T-cell (primary cell): ENCODE results near the gene CALCA. TPM values are rescaled to one million over a fixed set of nuclear protein-coding genes. Genes with fewer than 3 reads are reported as not detected.

ENCODE experiments used
- ATAC-seq, 4 experiments: fragments of 200-7000 bp in 3 of 4; fragments of 150-1000 bp in 1 of 4; cut with Tn5 transposase; replicated peaks in 1 of 4; 1 replicate in 3 of 4; 2 replicates in 1 of 4; pipeline ENCODE4 v1.10.0; 2021; ENCODE audit warnings: moderate library complexity in 3 of 4, mild to moderate bottlenecking in 2 of 4, moderate number of reproducible peaks in 1 of 4
- CTCF ChIA-PET, 2 donors: fragments of 300-600 bp; sonication (Branson Sonifier 250); formaldehyde crosslinking; loops; one replicate each; lab custom pipeline; 2022; ENCODE audit warnings: antibody characterized with exemption in 2 of 2; lab: Charles Lee
- POLR2A ChIA-PET, 2 donors: fragments of 300-600 bp; sonication (Branson Sonifier 250); formaldehyde crosslinking; loops; one replicate each; lab custom pipeline; 2022; ENCODE audit warnings: antibody characterized with exemption in 2 of 2; lab: Charles Lee
- DNase-seq, 35 experiments: peaks; one replicate each; pipeline versions ENCODE4 v3.0.0 to v3.0.0-alpha.2; 2013 to 2023
- H3K27ac ChIP-seq: one replicate; pipeline ENCODE4 v1.5.1; 2013; ENCODE audit warnings: low read length
- H3K27me3 ChIP-seq, 2 experiments: replicated peaks in 1 of 2; 1 replicate in 1 of 2; 2 replicates in 1 of 2; pipeline versions ENCODE4 v1.6.1 to v1.7.0; 2013; ENCODE audit warnings: low read length in 1 of 2, mixed read lengths in 1 of 2; ENCODE audit not compliant: control insufficient read depth in 2 of 2, insufficient read depth in 2 of 2; ENCODE audit errors: extremely low read depth in 1 of 2
- H3K36me3 ChIP-seq, 2 donors: 1 replicate in 1 of 2; 2 replicates in 1 of 2; pipeline versions ENCODE4 v1.6.1 to v1.7.0; 2013; ENCODE audit warnings: low read length in 1 of 2; ENCODE audit not compliant: control insufficient read depth in 2 of 2, insufficient read depth in 1 of 2; ENCODE audit errors: extremely low read depth in 1 of 2
- H3K4me1 ChIP-seq, 2 experiments: 1 replicate in 1 of 2; 2 replicates in 1 of 2; pipeline versions ENCODE4 v1.6.1 to v1.7.0; 2013; ENCODE audit warnings: low read length in 2 of 2, mixed read lengths in 1 of 2; ENCODE audit not compliant: insufficient read depth in 2 of 2, control insufficient read depth in 1 of 2; ENCODE audit errors: extremely low read depth in 1 of 2
- H3K4me3 ChIP-seq, 2 donors: 1 replicate in 1 of 2; 2 replicates in 1 of 2; pipeline versions ENCODE4 v1.5.1 to v1.7.0; 2013; ENCODE audit warnings: mild to moderate bottlenecking in 2 of 2, low read length in 1 of 2, moderate library complexity in 1 of 2; ENCODE audit not compliant: control insufficient read depth in 1 of 2; ENCODE audit errors: extremely low read depth in 1 of 2
- H3K9me3 ChIP-seq: 2 replicates; pipeline ENCODE4 v1.7.0; 2013
- H3K27ac Mint-ChIP-seq, 2 donors: one replicate each; pipeline ENCODE4 v1.8.0; 2020 to 2021; ENCODE audit warnings: mild to moderate bottlenecking in 2 of 2, mixed read lengths in 2 of 2
- H3K27me3 Mint-ChIP-seq, 2 donors: one replicate each; pipeline ENCODE4 v1.8.0; 2021 to 2022; ENCODE audit warnings: mixed read lengths in 2 of 2
- H3K36me3 Mint-ChIP-seq: one replicate; pipeline ENCODE4 v1.8.0; 2021; ENCODE audit warnings: mixed read lengths
- H3K4me1 Mint-ChIP-seq, 3 donors: one replicate each; pipeline ENCODE4 v1.8.0; 2020 to 2022; ENCODE audit warnings: mixed read lengths in 3 of 3, mild to moderate bottlenecking in 1 of 3
- H3K4me3 Mint-ChIP-seq, 3 donors: one replicate each; pipeline ENCODE4 v1.8.0; 2020 to 2022; ENCODE audit warnings: mild to moderate bottlenecking in 3 of 3, mixed read lengths in 3 of 3, moderate library complexity in 3 of 3
- H3K9me3 Mint-ChIP-seq, 3 donors: one replicate each; pipeline ENCODE4 v1.8.0; 2020 to 2022; ENCODE audit warnings: mixed read lengths in 3 of 3
- WGBS: methylation state at CpG from one replicate; pipeline ENCODE4 v1.1.5; 2013; ENCODE audit warnings: missing lambda C conversion rate; ENCODE audit not compliant: insufficient coverage; 5-methylcytosine and 5-hydroxymethylcytosine counted together
- total RNA-seq, 35 experiments: library from RNA in 6 of 35; stranded (reverse) in 6 of 35; fragments of 120-200 nt in 1 of 35; gene quantifications; one replicate each; pipeline versions ENCODE4 v1.2.1 to v1.2.4 and lab custom pipeline; 2013 to 2026

CALCA gene
- total RNA-seq, 5 donors from 2014 or later (not counting 1 experiment from before 2014, with no cell fraction given): not detected

GRCh38 chr11:14954581-14954980 is 17.6 kb downstream of the CALCA start:
- H3K27ac Mint-ChIP-seq: no peak overlapping the region
- no peaks in the 10 kb centered on the region for H3K9me3 Mint-ChIP-seq
- POLR2A ChIA-PET: interaction anchor here in 1 of 2 donors (0.7 kb wide), 1 partner anchor 651 kb away, joined by 3 read pairs; no protein-coding TSS in a partner anchor
- no peaks in the 10 kb centered on the region for H3K36me3 Mint-ChIP-seq
- H3K4me1 ChIP-seq: no peaks in the 10 kb centered on the region
- DNase-seq (no peak), ATAC-seq (no peak)
- H3K27me3 ChIP-seq: no peaks in the 10 kb centered on the region
- no peak overlapping the region for H3K4me3 ChIP-seq
- no peaks in the 10 kb centered on the region for H3K4me1 Mint-ChIP-seq
- H3K27me3 Mint-ChIP-seq: peaks cover 0 to 3% of the 10 kb centered on the region in 2 donors
- no peak overlapping the region for H3K27ac ChIP-seq
- H3K9me3 ChIP-seq: no peaks in the 10 kb centered on the region
- H3K4me3 Mint-ChIP-seq: no peak overlapping the region
- no peaks in the 10 kb centered on the region for H3K36me3 ChIP-seq
- CTCF ChIA-PET: interaction anchor here in 1 of 2 donors (1.1 kb wide), 1 partner anchor 46 kb away, joined by 3 read pairs; no protein-coding TSS in a partner anchor

- Histone ChIP-seq H3K27ac (no peak overlapping the region), H3K9me3 (no peaks in the 10 kb centered on the region), H3K4me1 (no peaks in the 10 kb centered on the region), H3K36me3 (no peaks in the 10 kb centered on the region), H3K27me3 (no peaks in the 10 kb centered on the region), H3K4me3 (no peak overlapping the region)
- no peak for DNase-seq
- Mint-ChIP-seq H3K27ac (no peak overlapping the region), H3K4me1 (no peaks in the 10 kb centered on the region), H3K36me3 (no peaks in the 10 kb centered on the region), H3K27me3 (peaks cover 0 to 3% of the 10 kb centered on the region in 2 donors), H3K4me3 (no peak overlapping the region), H3K9me3 (no peaks in the 10 kb centered on the region)
- CTCF ChIA-PET: interaction anchor here in 1 of 2 donors (1.1 kb wide), 1 partner anchor 46 kb away, joined by 4 read pairs; no protein-coding TSS in a partner anchor
- ATAC-seq: no peak
- POLR2A ChIA-PET: interaction anchor here (0.5 to 0.7 kb wide), 2 partner anchors 45 to 650 kb away, joined by 3 read pairs; no protein-coding TSS in a partner anchor
Observed at GRCh38 chr11:14953904-14954303, 18.2 kb downstream of the CALCA start.

- no peak for DNase-seq
- Mint-ChIP-seq H3K9me3 (no peaks in the 10 kb centered on the region), H3K4me3 (no peak overlapping the region), H3K4me1 (no peaks in the 10 kb centered on the region), H3K27ac (no peak overlapping the region), H3K27me3 (no peaks in the 10 kb centered on the region), H3K36me3 (no peaks in the 10 kb centered on the region)
- H3K27ac ChIP-seq: no peak overlapping the region
- no peaks in the 10 kb centered on the region for H3K36me3 ChIP-seq
- H3K4me1 ChIP-seq: no peaks in the 10 kb centered on the region
- no peak for ATAC-seq
- H3K9me3 ChIP-seq: no peaks in the 10 kb centered on the region
- WGBS: 86% methylated on average over 4 of the region's 4 CpGs
- no peaks in the 10 kb centered on the region for H3K27me3 ChIP-seq
- CTCF ChIA-PET: no interaction called here
- POLR2A ChIA-PET: no interaction called here
- no peak overlapping the region for H3K4me3 ChIP-seq
Observed at GRCh38 chr11:14949437-14950147, 22.6 kb downstream of the CALCA start.

GRCh38 chr11:14942745-14943144 is 29.4 kb downstream of the CALCA start:
- no peak overlapping the region for H3K27ac Mint-ChIP-seq
- no peak overlapping the region for H3K4me3 Mint-ChIP-seq
- WGBS: 100% methylated on average over 2 of the region's 3 CpGs
- Histone ChIP-seq H3K4me1 (no peaks in the 10 kb centered on the region), H3K4me3 (no peak overlapping the region), H3K36me3 (no peaks in the 10 kb centered on the region), H3K27me3 (no peaks in the 10 kb centered on the region), H3K9me3 (no peaks in the 10 kb centered on the region), H3K27ac (no peak overlapping the region)
- no peaks in the 10 kb centered on the region for H3K4me1 Mint-ChIP-seq
- no peak for DNase-seq
- ChIA-PET POLR2A (no interaction called here), CTCF (no interaction called here)
- no peak for ATAC-seq
- H3K36me3 Mint-ChIP-seq: peaks cover 16% of the 10 kb centered on the region
- peaks cover 0 to 2% of the 10 kb centered on the region in 2 donors for H3K27me3 Mint-ChIP-seq
- peaks cover 0 to 2% (median 0%) of the 10 kb centered on the region in 3 donors for H3K9me3 Mint-ChIP-seq

GRCh38 chr11:14938936-14939335 is 33.2 kb downstream of the CALCA start:
- POLR2A ChIA-PET: interaction anchor here in 1 of 2 donors (0.6 kb wide), 3 partner anchors 28 to 238 kb away, joined by 3 to 6 read pairs (median 4); no protein-coding TSS in a partner anchor
- Mint-ChIP-seq H3K27ac (no peak overlapping the region), H3K4me1 (no peaks in the 10 kb centered on the region), H3K9me3 (peaks cover 0 to 2% (median 0%) of the 10 kb centered on the region in 3 donors), H3K27me3 (peaks cover 0 to 2% of the 10 kb centered on the region in 2 donors), H3K4me3 (no peak overlapping the region), H3K36me3 (peaks cover 19% of the 10 kb centered on the region)
- H3K27ac ChIP-seq: no peak overlapping the region
- CTCF ChIA-PET: interaction anchor here in 1 of 2 donors (0.6 to 0.7 kb wide), 2 partner anchors 426 to 706 kb away, joined by 3 read pairs; no protein-coding TSS in a partner anchor
- no peaks in the 10 kb centered on the region for H3K36me3 ChIP-seq
- no peak for DNase-seq
- WGBS: 43% methylated on average over 1 of the region's 1 CpG
- no peak overlapping the region for H3K4me3 ChIP-seq
- no peak for ATAC-seq
- H3K27me3 ChIP-seq: no peaks in the 10 kb centered on the region
- no peaks in the 10 kb centered on the region for H3K9me3 ChIP-seq
- no peaks in the 10 kb centered on the region for H3K4me1 ChIP-seq

GRCh38 chr11:14934641-14935351 is 37.4 kb downstream of the CALCA start:
- H3K36me3 Mint-ChIP-seq: peaks cover 21% of the 10 kb centered on the region
- peaks cover 0 to 2% (median 0%) of the 10 kb centered on the region in 3 donors for H3K9me3 Mint-ChIP-seq
- no peak overlapping the region for H3K27ac Mint-ChIP-seq
- H3K4me1 Mint-ChIP-seq: no peaks in the 10 kb centered on the region
- H3K27me3 Mint-ChIP-seq: no peaks in the 10 kb centered on the region
- H3K4me3 Mint-ChIP-seq: no peak overlapping the region
- Histone ChIP-seq H3K27me3 (no peaks in the 10 kb centered on the region), H3K9me3 (no peaks in the 10 kb centered on the region), H3K4me1 (no peaks in the 10 kb centered on the region), H3K27ac (no peak overlapping the region), H3K36me3 (no peaks in the 10 kb centered on the region), H3K4me3 (no peak overlapping the region)
- DNase-seq (no peak), ATAC-seq (no peak)
- ChIA-PET POLR2A (no interaction called here), CTCF (interaction anchor here (0.6 to 1.3 kb wide), 2 partner anchors 27 to 139 kb away, joined by 3 to 4 read pairs; no protein-coding TSS in a partner anchor)
- WGBS: 100% methylated on average over 1 of the region's 1 CpG
